Fibroblast of skin of back (primary cell): ENCODE measurements around the gene ARFIP2. TPM values are rescaled to one million over a fixed set of nuclear protein-coding genes. Genes with fewer than 3 reads are reported as not detected.
"Not testable (repeated sequence)": the region's sequence is repeated elsewhere in the genome, so short reads cannot be mapped to it uniquely, and the experiment has no call there.

ENCODE experiments used
- DNase-seq: peaks from one replicate; pipeline ENCODE4 v3.0.0-alpha.2; 2013
- polyA plus RNA-seq, 2 experiments: library from polyadenylated mRNA; unstranded; fragments of 120-200 nt; gene quantifications; one replicate each; pipeline ENCODE4 v1.2.1, GENCODE V29; 2013; ENCODE audit not compliant: insufficient read length in 2 of 2

ARFIP2 gene
- polyA plus RNA-seq (2013, experiment 1 of 2; ENCODE audit: insufficient read length): 63.2 TPM
- polyA plus RNA-seq (2013, experiment 2 of 2; ENCODE audit: insufficient read length): 60.6 TPM

GRCh38 chr11:6481012-6481923 lies at the start of gene ARFIP2, which contains the start of gene TIMM10B:
ARFIP2 (minus strand) TSS chr11:6481331; CDS start chr11:6480421, 910 bp downstream.
TIMM10B (plus strand) TSS chr11:6481501; CDS start chr11:6481517, 16 bp downstream.
- peak; percentile 99 for DNase-seq

- DNase-seq: no peak
Measured at GRCh38 chr11:6530848-6531247, 49.7 kb upstream of the ARFIP2 start.

- DNase-seq: no peak
Measured at GRCh38 chr11:6529266-6529665, 48.1 kb upstream of the ARFIP2 start.

- no peak for DNase-seq
Measured at GRCh38 chr11:6526411-6527135, 45.4 kb upstream of the ARFIP2 start.

GRCh38 chr11:6523253-6523652 lies 42.1 kb upstream of the ARFIP2 start:
- DNase-seq: peak; percentile 77

GRCh38 chr11:6521946-6522345 lies 40.8 kb upstream of the ARFIP2 start:
- DNase-seq: not testable (repeated sequence)

GRCh38 chr11:6520265-6520664 lies 39.1 kb upstream of the ARFIP2 start:
- DNase-seq: no peak

- no peak for DNase-seq
Measured at GRCh38 chr11:6516865-6517264, 35.7 kb upstream of the ARFIP2 start.

GRCh38 chr11:6505577-6506240 lies 24.6 kb upstream of the ARFIP2 start:
- DNase-seq: peak; percentile 77

GRCh38 chr11:6504166-6504565 lies 23.0 kb upstream of the ARFIP2 start:
- DNase-seq: no peak

GRCh38 chr11:6502382-6502781 lies 21.3 kb upstream of the ARFIP2 start:
- no peak for DNase-seq

- DNase-seq: no peak
Measured at GRCh38 chr11:6498544-6498943, 17.4 kb upstream of the ARFIP2 start.

GRCh38 chr11:6498121-6498520 lies 17.0 kb upstream of the ARFIP2 start:
- no peak for DNase-seq

- no peak for DNase-seq
Measured at GRCh38 chr11:6497069-6497839, 16.1 kb upstream of the ARFIP2 start, which contains the start of gene DNHD1. DNHD1 (plus strand) TSS chr11:6497280; CDS start chr11:6498216, 936 bp downstream.

GRCh38 chr11:6489306-6489705 lies 8.2 kb upstream of the ARFIP2 start:
- DNase-seq: no peak

- no peak for DNase-seq
Measured at GRCh38 chr11:6488821-6489220, 7.7 kb upstream of the ARFIP2 start.

- DNase-seq: no peak
Measured at GRCh38 chr11:6488342-6488741, 7.2 kb upstream of the ARFIP2 start.

GRCh38 chr11:6486938-6487337 lies 5.8 kb upstream of the ARFIP2 start:
- DNase-seq: no peak

- no peak for DNase-seq
Measured at GRCh38 chr11:6486256-6486655, 5.1 kb upstream of the ARFIP2 start.

GRCh38 chr11:6485661-6486060 lies 4.5 kb upstream of the ARFIP2 start:
- no peak for DNase-seq

- DNase-seq: no peak
Measured at GRCh38 chr11:6483015-6483414, 1.9 kb upstream of the ARFIP2 start.

GRCh38 chr11:6482441-6482840 lies 1.3 kb upstream of the ARFIP2 start:
- DNase-seq: no peak
